Activated naive CD4-positive, alpha-beta T cell treated with anti-CD3 and anti-CD28 coated beads, Interleukin-2, amount 10 ng/mL, durations not matched to agents 7 days and 5 days (primary cell): Measurements from ENCODE around the gene RIPOR3.
"Not testable (repeated sequence)": the region's sequence is repeated elsewhere in the genome, so short reads cannot be mapped to it uniquely, and the experiment has no call there.

Source experiments
- CTCF ChIA-PET: fragments of 350-600 bp; sonication (Branson Sonifier 250); formaldehyde crosslinking; loops from one replicate; lab custom pipeline; 2021; ENCODE audit warnings: antibody characterized with exemption; lab: Charles Lee
- DNase-seq: peaks from one replicate; pipeline ENCODE4 v3.0.0-alpha.2; 2020
- H3K27ac Mint-ChIP-seq: one replicate; pipeline ENCODE4 v1.8.0; 2021; ENCODE audit warnings: mild to moderate bottlenecking, moderate library complexity, mixed read lengths
- H3K27me3 Mint-ChIP-seq: one replicate; pipeline ENCODE4 v1.8.0; 2021; ENCODE audit warnings: mild to moderate bottlenecking, mixed read lengths
- H3K36me3 Mint-ChIP-seq: one replicate; pipeline ENCODE4 v1.8.0; 2021; ENCODE audit warnings: mixed read lengths
- H3K4me1 Mint-ChIP-seq: one replicate; pipeline ENCODE4 v1.8.0; 2021; ENCODE audit warnings: mixed read lengths
- H3K4me3 Mint-ChIP-seq: one replicate; pipeline ENCODE4 v1.8.0; 2021; ENCODE audit warnings: mild to moderate bottlenecking, moderate library complexity, mixed read lengths
- H3K9me3 Mint-ChIP-seq: one replicate; pipeline ENCODE4 v1.8.0; 2021; ENCODE audit warnings: mixed read lengths

Gene RIPOR3

GRCh38 chr20:50673466-50674137 lies 17.7 kb downstream of the RIPOR3 start:
- H3K4me3 Mint-ChIP-seq, result no peak overlapping the region
- H3K36me3 Mint-ChIP-seq, result no peaks in the 10 kb centered on the region
- H3K27me3 Mint-ChIP-seq, result peaks cover 19% of the 10 kb centered on the region
- no peak overlapping the region for H3K27ac Mint-ChIP-seq
- no peaks in the 10 kb centered on the region for H3K9me3 Mint-ChIP-seq
- CTCF ChIA-PET, result no interaction called here
- DNase-seq, result no peak
- no peaks in the 10 kb centered on the region for H3K4me1 Mint-ChIP-seq

- Mint-ChIP-seq H3K4me3 (no peak overlapping the region), H3K27me3 (peaks cover 23% of the 10 kb centered on the region), H3K36me3 (no peaks in the 10 kb centered on the region), H3K9me3 (no peaks in the 10 kb centered on the region), H3K4me1 (no peaks in the 10 kb centered on the region), H3K27ac (no peak overlapping the region)
- no peak for DNase-seq
- CTCF ChIA-PET, result no interaction called here
Measured at GRCh38 chr20:50673146-50673465, 18.2 kb downstream of the RIPOR3 start.

- no peak for DNase-seq
- H3K9me3 Mint-ChIP-seq, result no peaks in the 10 kb centered on the region
- CTCF ChIA-PET, result interaction anchor here (2.0 kb wide), 1 partner anchor 77 kb away, joined by 4 read pairs; no protein-coding TSS in a partner anchor
Measured at GRCh38 chr20:50672400-50673145, 18.8 kb downstream of the RIPOR3 start.

GRCh38 chr20:50671626-50672025 lies 19.7 kb downstream of the RIPOR3 start:
- CTCF ChIA-PET, result interaction anchor here (2.0 kb wide), 1 partner anchor 78 kb away, joined by 4 read pairs; no protein-coding TSS in a partner anchor
- DNase-seq, result no peak
- no peaks in the 10 kb centered on the region for H3K36me3 Mint-ChIP-seq
- no peak overlapping the region for H3K4me3 Mint-ChIP-seq
- no peak overlapping the region for H3K27ac Mint-ChIP-seq
- peaks cover 27% of the 10 kb centered on the region for H3K27me3 Mint-ChIP-seq
- H3K4me1 Mint-ChIP-seq, result no peaks in the 10 kb centered on the region
- H3K9me3 Mint-ChIP-seq, result no peaks in the 10 kb centered on the region

More at GRCh38 chr20:50672400-50673145, 18.8 kb downstream of the RIPOR3 start:
- Mint-ChIP-seq H3K36me3 (no peaks in the 10 kb centered on the region), H3K27ac (no peak overlapping the region), H3K27me3 (peaks cover 29% of the 10 kb centered on the region), H3K4me3 (no peak overlapping the region), H3K4me1 (no peaks in the 10 kb centered on the region)

- DNase-seq, H3K36me3 Mint-ChIP-seq, H3K4me3 Mint-ChIP-seq, H3K4me1 Mint-ChIP-seq, H3K9me3 Mint-ChIP-seq, H3K27ac Mint-ChIP-seq: not testable (repeated sequence)
- H3K27me3 Mint-ChIP-seq, result peaks cover 21% of the 10 kb centered on the region
- CTCF ChIA-PET, result interaction anchor here (2.0 kb wide), 1 partner anchor 79 kb away, joined by 4 read pairs; no protein-coding TSS in a partner anchor
Measured at GRCh38 chr20:50671010-50671409, 20.3 kb downstream of the RIPOR3 start.

GRCh38 chr20:50670126-50670862 lies 21.0 kb downstream of the RIPOR3 start:
- H3K27ac Mint-ChIP-seq, result no peak overlapping the region
- H3K27me3 Mint-ChIP-seq, result peaks cover 15% of the 10 kb centered on the region
- CTCF ChIA-PET, result no interaction called here
- H3K4me1 Mint-ChIP-seq, result no peaks in the 10 kb centered on the region
- H3K4me3 Mint-ChIP-seq, result no peak overlapping the region
- H3K36me3 Mint-ChIP-seq, result no peaks in the 10 kb centered on the region
- no peaks in the 10 kb centered on the region for H3K9me3 Mint-ChIP-seq
- DNase-seq, result no peak

GRCh38 chr20:50668798-50669197 lies 22.5 kb downstream of the RIPOR3 start:
- DNase-seq, result no peak
- H3K27ac Mint-ChIP-seq, result no peak overlapping the region
- H3K27me3 Mint-ChIP-seq, result peaks cover 15% of the 10 kb centered on the region
- H3K4me1 Mint-ChIP-seq, result no peaks in the 10 kb centered on the region
- H3K9me3 Mint-ChIP-seq, result no peaks in the 10 kb centered on the region
- H3K36me3 Mint-ChIP-seq, result no peaks in the 10 kb centered on the region
- CTCF ChIA-PET, result no interaction called here
- no peak overlapping the region for H3K4me3 Mint-ChIP-seq

GRCh38 chr20:50668326-50668725 lies 23.0 kb downstream of the RIPOR3 start:
- no peak overlapping the region for H3K27ac Mint-ChIP-seq
- H3K27me3 Mint-ChIP-seq, result peaks cover 15% of the 10 kb centered on the region
- no peaks in the 10 kb centered on the region for H3K4me1 Mint-ChIP-seq
- DNase-seq, result no peak
- H3K36me3 Mint-ChIP-seq, result no peaks in the 10 kb centered on the region
- no peak overlapping the region for H3K4me3 Mint-ChIP-seq
- no peaks in the 10 kb centered on the region for H3K9me3 Mint-ChIP-seq
- CTCF ChIA-PET, result interaction anchor here (1.4 kb wide), 1 partner anchor 81 kb away, joined by 3 read pairs; no protein-coding TSS in a partner anchor

- H3K27me3 Mint-ChIP-seq, result peaks cover 26% of the 10 kb centered on the region
- no peaks in the 10 kb centered on the region for H3K9me3 Mint-ChIP-seq
- DNase-seq, result no peak
- CTCF ChIA-PET, result interaction anchor here (1.4 kb wide), 1 partner anchor 83 kb away, joined by 3 read pairs; no protein-coding TSS in a partner anchor
- no peak overlapping the region for H3K4me3 Mint-ChIP-seq
- no peaks in the 10 kb centered on the region for H3K36me3 Mint-ChIP-seq
- H3K4me1 Mint-ChIP-seq, result no peaks in the 10 kb centered on the region
- H3K27ac Mint-ChIP-seq, result no peak overlapping the region
Measured at GRCh38 chr20:50666709-50667298, 24.5 kb downstream of the RIPOR3 start.

- Mint-ChIP-seq H3K9me3 (no peaks in the 10 kb centered on the region), H3K27me3 (peaks cover 32% of the 10 kb centered on the region), H3K4me1 (no peaks in the 10 kb centered on the region), H3K4me3 (no peak overlapping the region), H3K27ac (no peak overlapping the region), H3K36me3 (no peaks in the 10 kb centered on the region)
- CTCF ChIA-PET, result interaction anchor here (1.0 kb wide), 1 partner anchor 85 kb away, joined by 3 read pairs; no protein-coding TSS in a partner anchor
- DNase-seq, result no peak
Measured at GRCh38 chr20:50664254-50664653, 27.1 kb downstream of the RIPOR3 start.

- no peak for DNase-seq
- no peak overlapping the region for H3K27ac Mint-ChIP-seq
- no peaks in the 10 kb centered on the region for H3K36me3 Mint-ChIP-seq
- no peaks in the 10 kb centered on the region for H3K4me1 Mint-ChIP-seq
- peaks cover 29% of the 10 kb centered on the region for H3K27me3 Mint-ChIP-seq
- CTCF ChIA-PET, result interaction anchor here (1.4 kb wide), 1 partner anchor 85 kb away, joined by 6 read pairs; no protein-coding TSS in a partner anchor
- no peaks in the 10 kb centered on the region for H3K9me3 Mint-ChIP-seq
- H3K4me3 Mint-ChIP-seq, result no peak overlapping the region
Measured at GRCh38 chr20:50663095-50663821, 28.1 kb downstream of the RIPOR3 start.

GRCh38 chr20:50659975-50660670 lies 31.2 kb downstream of the RIPOR3 start:
- Mint-ChIP-seq H3K27me3 (peaks cover 27% of the 10 kb centered on the region), H3K36me3 (no peaks in the 10 kb centered on the region), H3K27ac (no peak overlapping the region), H3K4me1 (no peaks in the 10 kb centered on the region), H3K9me3 (no peaks in the 10 kb centered on the region), H3K4me3 (no peak overlapping the region)
- CTCF ChIA-PET, result interaction anchor here (2.2 kb wide), 1 partner anchor 89 kb away, joined by 7 read pairs; no protein-coding TSS in a partner anchor
- DNase-seq, result no peak

- no peak overlapping the region for H3K4me3 Mint-ChIP-seq
- no peaks in the 10 kb centered on the region for H3K36me3 Mint-ChIP-seq
- CTCF ChIA-PET, result no interaction called here
- peaks cover 28% of the 10 kb centered on the region for H3K27me3 Mint-ChIP-seq
- no peaks in the 10 kb centered on the region for H3K4me1 Mint-ChIP-seq
- no peaks in the 10 kb centered on the region for H3K9me3 Mint-ChIP-seq
- H3K27ac Mint-ChIP-seq, result no peak overlapping the region
- DNase-seq, result no peak
Measured at GRCh38 chr20:50658804-50659380, 32.5 kb downstream of the RIPOR3 start.
